Astrocyte of the cerebellum (primary cell): ENCODE results near the gene TMEM171.

Experiments used
- DNase-seq: peaks from one replicate; pipeline ENCODE4 v3.0.0-alpha.2; 2011; ENCODE audit warnings: low read depth
- H3K4me3 ChIP-seq: 2 replicates; pipeline ENCODE4 v1.5.1; 2011; ENCODE audit warnings: mild to moderate bottlenecking, low read depth, low read length, moderate library complexity
- CTCF ChIP-seq: IDR thresholded peaks from 2 replicates; pipeline ENCODE4 v1.5.1; 2012; ENCODE audit warnings: low read length, low read depth, moderate library complexity, mild to moderate bottlenecking; ENCODE audit errors: missing control alignments
- in situ Hi-C: cut with HindIII; loops from 2 replicates; pipeline ENCODE4 v1.10.0; 2017; ENCODE audit warnings: low sequenced_read_pairs

Gene TMEM171

GRCh38 chr5:73143716-73144115 is 23.3 kb downstream of the TMEM171 start:
- DNase-seq: no peak
- in situ Hi-C loops: no loop called here
- no peak for TF ChIP-seq CTCF
- no peak overlapping the region for H3K4me3 ChIP-seq

- H3K4me3 ChIP-seq: no peak overlapping the region
These were observed 29.2 kb downstream of the TMEM171 start for GRCh38 chr5:73149540-73149939.

GRCh38 chr5:73150876-73151275 is 30.5 kb downstream of the TMEM171 start:
- in situ Hi-C loops: no loop called here
- TF ChIP-seq CTCF: no peak
- H3K4me3 ChIP-seq: no peak overlapping the region
- DNase-seq: no peak

More at GRCh38 chr5:73149540-73149939, 29.2 kb downstream of the TMEM171 start:
- in situ Hi-C loops: no loop called here
- TF ChIP-seq CTCF: no peak
- DNase-seq: no peak

GRCh38 chr5:73151766-73152410 is 31.5 kb downstream of the TMEM171 start:
- no peak for TF ChIP-seq CTCF
- in situ Hi-C loops: no loop called here
- DNase-seq: no peak
- H3K4me3 ChIP-seq: no peak overlapping the region

DNA sequence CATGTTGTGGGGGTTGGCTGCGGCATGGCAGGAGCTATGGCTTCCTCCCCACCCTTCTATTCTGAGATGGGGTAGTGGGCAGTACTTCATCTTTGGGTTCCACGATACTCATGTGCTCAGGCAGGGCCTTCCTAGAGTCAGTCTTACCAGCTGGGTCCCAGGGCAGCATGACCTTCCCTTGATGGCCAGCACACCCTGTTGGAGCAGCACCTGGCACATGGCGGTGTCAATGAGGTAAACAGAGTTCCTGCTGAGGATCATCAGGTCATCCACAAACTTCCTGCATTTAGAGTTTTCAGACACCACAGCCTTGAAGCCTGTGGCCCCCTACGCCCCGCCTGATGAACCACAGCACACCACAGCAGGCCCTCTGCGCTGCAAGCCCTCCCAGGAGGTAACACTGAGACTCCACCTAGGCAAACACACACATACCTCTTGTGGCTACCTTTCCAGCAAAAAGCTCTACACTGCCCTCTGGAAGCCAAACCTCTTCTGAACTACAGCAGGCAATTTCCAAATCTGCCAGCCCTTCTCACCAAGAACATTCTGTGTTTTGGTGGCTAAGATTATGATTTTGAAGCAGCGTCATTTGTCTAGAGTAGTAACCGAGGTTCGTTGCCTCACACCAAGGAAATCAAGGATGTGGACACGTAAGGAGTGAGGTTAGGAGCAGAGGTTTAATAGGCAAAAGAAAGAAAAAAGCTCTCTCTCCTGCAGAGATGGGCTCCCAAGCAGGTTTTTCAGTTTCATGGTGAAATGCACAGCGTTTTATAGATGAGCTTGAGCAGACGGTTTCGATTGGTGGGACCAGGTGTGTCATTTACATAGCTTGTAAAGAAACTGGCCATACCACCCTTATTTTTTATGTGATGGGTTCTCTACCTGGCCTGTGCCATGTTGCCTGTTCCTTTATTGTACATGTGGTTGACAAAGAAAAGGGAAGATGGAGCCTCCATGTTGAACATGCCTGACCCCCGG is 32.3 kb downstream of the TMEM171 start:
- H3K4me3 ChIP-seq: no peak overlapping the region
- in situ Hi-C loops: no loop called here
- DNase-seq: no peak
- TF ChIP-seq CTCF: no peak

- in situ Hi-C loops: no loop called here
- H3K4me3 ChIP-seq: no peak overlapping the region
- DNase-seq: no peak
- TF ChIP-seq CTCF: no peak
These were observed 33.1 kb downstream of the TMEM171 start for GRCh38 chr5:73153513-73153912.
